K562 (cell line): ENCODE measurements around the gene ASB18.

Experiments used
- ATF2 ChIP-seq: sonication (generic); formaldehyde crosslinking; IDR thresholded peaks from 2 replicates; pipeline ENCODE4 v1.8.1; 2022; ENCODE audit warnings: missing genetic modification reagents
- CTCF ChIP-seq, 3 experiments: IDR thresholded peaks in 2 of 3; conservative IDR thresholded peaks in 1 of 3; 2 replicates each; pipeline ENCODE4 v1.5.1; 2011 to 2012; ENCODE audit warnings: low read length in 3 of 3, mild to moderate bottlenecking in 3 of 3, control low read depth in 2 of 3, improper control_type of control experiment in 1 of 3, inconsistent platforms in 1 of 3, low read depth in 1 of 3, mixed read lengths in 1 of 3, moderate library complexity in 1 of 3; ENCODE audit not compliant: insufficient read depth in 2 of 3
- GABPA ChIP-seq: fragments of 200-800 bp; sonication (Bioruptor generic); conservative IDR thresholded peaks from 2 replicates; pipeline ENCODE4 v1.6.1; 2016; ENCODE audit warnings: low read depth, missing genetic modification characterization, missing compliant biosample characterization
- JUN ChIP-seq, 2 experiments: sonication (generic) in 1 of 2; formaldehyde crosslinking in 1 of 2; IDR thresholded peaks; 2 replicates each; pipeline versions ENCODE4 v1.6.1 to v1.8.0; 2012 to 2022; ENCODE audit warnings: borderline replicate concordance in 2 of 2, mild to moderate bottlenecking in 2 of 2, improper control_type of control experiment in 1 of 2, low read depth in 1 of 2, low read length in 1 of 2, missing genetic modification reagents in 1 of 2
- JUND ChIP-seq, 2 experiments: IDR thresholded peaks; 2 replicates in 1 of 2; 3 replicates in 1 of 2; pipeline ENCODE4 v1.6.1; 2011; ENCODE audit warnings: borderline replicate concordance in 2 of 2, low read depth in 2 of 2, low read length in 2 of 2, improper control_type of control experiment in 1 of 2, missing biosample characterization in 1 of 2, missing genetic modification characterization in 1 of 2, missing genetic modification reagents in 1 of 2
- KLF16 ChIP-seq: IDR thresholded peaks from 2 replicates; pipeline ENCODE4 v1.6.1; 2016; ENCODE audit warnings: antibody characterized with exemption
- POLR2A ChIP-seq: fragments of 450-650 bp; conservative IDR thresholded peaks from 2 replicates; pipeline ENCODE4 v1.6.1; 2016
- RNF2 ChIP-seq: sonication (generic); IDR thresholded peaks from 2 replicates; pipeline ENCODE4 v1.6.1; 2016
- RUNX1 ChIP-seq: sonication (generic); IDR thresholded peaks from 2 replicates; pipeline ENCODE4 v1.6.1; 2016; ENCODE audit warnings: antibody characterized with exemption, low read depth
- SETDB1 ChIP-seq: IDR thresholded peaks from one replicate; pipeline ENCODE4 v1.6.1; 2012; ENCODE audit warnings: low read length, control low read depth, inconsistent platforms
- SIX5 ChIP-seq, 2 experiments: IDR thresholded peaks; 2 replicates each; pipeline ENCODE4 v1.6.1; 2011; ENCODE audit warnings: low read length in 2 of 2, borderline replicate concordance in 1 of 2, low read depth in 1 of 2, mild to moderate bottlenecking in 1 of 2, moderate library complexity in 1 of 2; ENCODE audit not compliant: insufficient read depth in 1 of 2

- no peak for TF ChIP-seq SIX5 (IDR thresholded peaks at IDR 0.05; ENCODE audit: borderline replicate concordance in 1 of 2, insufficient read depth in 1 of 2, low read depth in 1 of 2, low read length in 2 of 2)
- TF ChIP-seq KLF16, result no peak
- no peak for TF ChIP-seq SETDB1
- TF ChIP-seq CTCF (IDR thresholded peaks at IDR 0.05 in 2 of 3, conservative IDR thresholded peaks at IDR 0.05 in 1 of 3; ENCODE audit: insufficient read depth in 2 of 3, low read depth in 1 of 3, low read length in 3 of 3), result no peak
- no peak for TF ChIP-seq JUND (IDR thresholded peaks at IDR 0.05; ENCODE audit: borderline replicate concordance, low read depth, low read length)
- TF ChIP-seq JUND (tag; IDR thresholded peaks at IDR 0.05; ENCODE audit: borderline replicate concordance, low read depth, low read length), result no peak
- TF ChIP-seq POLR2A, result no peak
- TF ChIP-seq ATF2 (CRISPR knock-in tag), result no peak
- TF ChIP-seq JUN (IDR thresholded peaks at IDR 0.05; ENCODE audit: borderline replicate concordance, low read depth, low read length), result no peak
- TF ChIP-seq JUN (CRISPR knock-in tag; IDR thresholded peaks at IDR 0.05; ENCODE audit: borderline replicate concordance), result no peak
- TF ChIP-seq RNF2, result no peak
- no peak for TF ChIP-seq RUNX1
- TF ChIP-seq GABPA, result no peak
Observed at GRCh38 chr2:236159778-236160170, 104.4 kb downstream of the ASB18 start.
